ENCODE measurements around the gene KAT2B. TPM values are rescaled to one million over a fixed set of nuclear protein-coding genes. Genes with fewer than 3 reads are reported as not detected.

Gene KAT2B
- total and polyA plus RNA-seq, 2 of the 13 experiments (the other 11 are each of a cell fraction or from before 2014, with no cell fraction given) = 0.97 to 1.7 TPM

- TF ChIP-seq ZNF280B (CRISPR knock-in tag; IDR thresholded peaks at IDR 0.05; ENCODE audit: borderline replicate concordance) (no peak), ZNF550 (CRISPR knock-in tag; IDR thresholded peaks at IDR 0.05; ENCODE audit: borderline replicate concordance) (no peak), SMARCE1 (IDR thresholded peaks at IDR 0.05; ENCODE audit: borderline replicate concordance) (no peak), ZBTB3 (CRISPR knock-in tag; IDR thresholded peaks at IDR 0.05; ENCODE audit: borderline replicate concordance, low read depth) (no peak), SAFB2 (CRISPR knock-in tag; IDR thresholded peaks at IDR 0.05; ENCODE audit: borderline replicate concordance, low read depth) (no peak), ZNF761 (CRISPR knock-in tag; conservative IDR thresholded peaks at IDR 0.05) (no peak), GABPB1 (CRISPR knock-in tag; IDR thresholded peaks at IDR 0.05) (no peak), TEF (CRISPR knock-in tag; IDR thresholded peaks at IDR 0.05) (no peak)
Measured at GRCh38 chr3:20104167-20104661, 64.0 kb downstream of the KAT2B start (continued).

GRCh38 chr3:20105513-20106280, 65.5 kb downstream of the KAT2B start:
- POLR2A ChIA-PET = no interaction called here
- no peak overlapping the region for H3K4me2 ChIP-seq (ENCODE audit: low read depth, low read length)
- H3K4me3 ChIP-seq (replicated peaks in 1 of 3; ENCODE audit: insufficient read depth in 1 of 3, low read depth in 2 of 3, low read length in 3 of 3) = no peak overlapping the region
- no peak overlapping the region for H2AFZ ChIP-seq (ENCODE audit: low read length)
- H4K20me1 ChIP-seq (ENCODE audit: insufficient read depth, low read length) = no peaks in the 10 kb centered on the region
- WGBS (ENCODE audit: low lambda C conversion rate) = 56% methylated on average over 7 of the region's 7 CpGs
- H3K27me3 ChIP-seq (ENCODE audit: control insufficient read depth in 1 of 2, insufficient read depth in 2 of 2, low read length in 2 of 2) = no peaks in the 10 kb centered on the region
- H3K9me3 ChIP-seq (ENCODE audit: low read length) = no peaks in the 10 kb centered on the region
- intact Hi-C loops (cut with micrococcal nuclease; ENCODE audit: unreplicated experiment) = no loop called here
- CTCF ChIA-PET (ENCODE audit: low intra/inter-chr PET ratio, low total read pairs) = no interaction called here
- BruUV-seq (replicated peaks) = no TSS peak
- no peak for DNase-seq (ENCODE audit: low spot score)
- ATAC-seq = no peak
- no peak for FAIRE-seq
- no peaks in the 10 kb centered on the region for H3K36me3 ChIP-seq (replicated peaks in 1 of 2; ENCODE audit: control insufficient read depth in 1 of 2, insufficient read depth in 2 of 2, low read length in 2 of 2)
- H3K79me2 ChIP-seq (ENCODE audit: insufficient read depth, low read length) = no peaks in the 10 kb centered on the region
- no peak overlapping the region for H3K9ac ChIP-seq (ENCODE audit: insufficient read depth, low read depth, low read length)
- H3K27ac ChIP-seq (ENCODE audit: extremely low read length, insufficient read depth, low read length) = no peak overlapping the region
- no peaks in the 10 kb centered on the region for H3K4me1 ChIP-seq (ENCODE audit: insufficient read depth, low read length)
- in situ Hi-C loops (cut with HindIII; ENCODE audit: extremely low pct_ligation_motif_present, low pct_unique_long_range_greater_than_20kb) = no loop called here
- TF ChIP-seq TBP (CRISPR knock-in tag; IDR thresholded peaks at IDR 0.05) = no peak
- TF ChIP-seq ISL2 (CRISPR knock-in tag; IDR thresholded peaks at IDR 0.05) = no peak
- TF ChIP-seq BRCA1 (CRISPR knock-in tag; IDR thresholded peaks at IDR 0.05) = no peak
- no peak for TF ChIP-seq FOSL2 (CRISPR knock-in tag; IDR thresholded peaks at IDR 0.05)
- TF ChIP-seq AHR (CRISPR knock-in tag; IDR thresholded peaks at IDR 0.05) = no peak
- TF ChIP-seq POGK (CRISPR knock-in tag; conservative IDR thresholded peaks at IDR 0.05) = no peak
- no peak for TF ChIP-seq RXRA (CRISPR knock-in tag; IDR thresholded peaks at IDR 0.05)
- no peak for TF ChIP-seq SYNCRIP (IDR thresholded peaks at IDR 0.05; ENCODE audit: insufficient read depth, low read depth, low read length)
- TF ChIP-seq HIC2 (CRISPR knock-in tag; IDR thresholded peaks at IDR 0.05; ENCODE audit: low read depth) = no peak
